Central memory CD8-positive, alpha-beta T cell (primary cell): Measurements from ENCODE around the gene GPR37L1.
"Not testable (repeated sequence)": the region's sequence is repeated elsewhere in the genome, so short reads cannot be mapped to it uniquely, and the experiment has no call there.

Source experiments
- ATAC-seq: fragments of 150-1000 bp; cut with Tn5 transposase; replicated peaks from 2 replicates; pipeline ENCODE4 v1.10.0; 2022; ENCODE audit warnings: mild to moderate bottlenecking, moderate FRiP score, moderate number of reproducible peaks; ENCODE audit not compliant: poor library complexity, severe bottlenecking; ENCODE audit errors: extremely low read depth
- DNase-seq, 2 donors: peaks; one replicate each; pipeline ENCODE4 v3.0.0; 2021; ENCODE audit warnings: low spot score in 2 of 2
- H3K27ac Mint-ChIP-seq: one replicate; pipeline ENCODE4 v1.8.0; 2022; ENCODE audit warnings: low read depth, mild to moderate bottlenecking, moderate library complexity, mixed read lengths
- H3K27me3 Mint-ChIP-seq: one replicate; pipeline ENCODE4 v1.8.0; 2022; ENCODE audit warnings: mixed read lengths
- H3K36me3 Mint-ChIP-seq: one replicate; pipeline ENCODE4 v1.8.0; 2022; ENCODE audit warnings: mild to moderate bottlenecking, moderate library complexity, mixed read lengths; ENCODE audit not compliant: insufficient read depth
- H3K4me1 Mint-ChIP-seq: one replicate; pipeline ENCODE4 v1.8.0; 2022; ENCODE audit warnings: mixed read lengths
- H3K4me3 Mint-ChIP-seq: one replicate; pipeline ENCODE4 v1.8.0; 2022; ENCODE audit warnings: mild to moderate bottlenecking, moderate library complexity, mixed read lengths
- H3K9me3 Mint-ChIP-seq: one replicate; pipeline ENCODE4 v1.8.0; 2022; ENCODE audit warnings: mixed read lengths

Gene GPR37L1

DNA sequence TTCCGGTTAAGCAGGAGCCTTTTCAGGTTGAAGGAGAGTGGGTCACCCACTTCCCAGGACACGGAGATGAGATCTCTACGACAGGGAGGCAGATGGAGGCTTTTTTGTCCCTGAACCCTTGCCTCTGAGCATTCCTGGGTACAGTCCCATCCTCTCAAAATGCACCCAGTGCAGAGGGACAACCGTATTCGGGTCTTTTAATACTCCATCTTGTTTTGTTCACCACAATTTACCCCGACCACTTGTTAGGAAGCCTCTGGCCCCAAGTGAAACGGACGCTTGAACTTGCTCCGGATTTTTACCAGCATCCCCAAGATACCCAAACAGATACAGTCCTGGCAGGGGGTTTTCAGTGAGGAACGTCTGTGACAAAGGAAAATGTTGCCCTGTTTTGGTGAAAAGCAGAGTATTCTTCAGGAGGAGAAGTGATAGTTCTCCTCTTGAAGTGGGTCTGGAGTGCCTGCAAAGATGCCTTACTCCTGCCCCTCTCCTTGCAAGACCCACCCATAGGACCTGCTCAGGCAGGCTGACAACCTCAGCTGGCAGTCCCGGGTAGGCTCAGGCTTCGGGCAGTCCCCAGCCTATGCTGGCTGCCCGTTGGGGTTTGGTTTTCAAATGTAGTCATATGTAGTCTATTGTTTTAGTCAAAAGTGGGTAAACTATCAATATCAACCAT is 22.5 kb downstream of the GPR37L1 start:
- Mint-ChIP-seq H3K27ac (peak overlapping the region; percentile 32), H3K36me3 (peaks cover 31% of the 10 kb centered on the region), H3K9me3 (no peaks in the 10 kb centered on the region), H3K4me3 (peak overlapping the region; percentile 96), H3K4me1 (peaks cover 17% of the 10 kb centered on the region), H3K27me3 (no peaks in the 10 kb centered on the region)
- ATAC-seq (peak; percentile 8), DNase-seq (no peak)

DNA sequence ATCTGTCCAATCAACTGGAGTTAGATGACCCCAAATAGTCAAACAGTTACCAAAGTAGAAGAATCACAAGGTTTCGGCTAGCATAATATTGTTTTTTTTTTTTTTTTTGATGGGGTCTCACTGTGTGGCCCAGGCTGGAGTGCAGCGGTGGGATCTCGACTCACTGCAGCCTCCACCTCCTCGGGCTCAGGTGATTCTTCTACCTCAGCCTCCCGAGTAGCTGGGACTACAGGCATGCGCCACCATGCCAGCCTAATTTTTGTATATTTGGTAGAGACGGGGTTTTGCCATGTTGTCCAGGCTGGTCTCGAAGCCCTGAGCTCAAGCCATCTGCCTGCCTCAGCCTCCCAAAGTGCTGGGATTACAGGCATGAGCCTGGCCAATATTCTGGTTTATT is 23.0 kb downstream of the GPR37L1 start:
- Mint-ChIP-seq H3K4me1 (peaks cover 19% of the 10 kb centered on the region), H3K4me3 (peak overlapping the region; percentile 96), H3K36me3 (peaks cover 36% of the 10 kb centered on the region)
- DNase-seq, ATAC-seq, H3K27me3 Mint-ChIP-seq, H3K9me3 Mint-ChIP-seq, H3K27ac Mint-ChIP-seq: not testable (repeated sequence)

DNA sequence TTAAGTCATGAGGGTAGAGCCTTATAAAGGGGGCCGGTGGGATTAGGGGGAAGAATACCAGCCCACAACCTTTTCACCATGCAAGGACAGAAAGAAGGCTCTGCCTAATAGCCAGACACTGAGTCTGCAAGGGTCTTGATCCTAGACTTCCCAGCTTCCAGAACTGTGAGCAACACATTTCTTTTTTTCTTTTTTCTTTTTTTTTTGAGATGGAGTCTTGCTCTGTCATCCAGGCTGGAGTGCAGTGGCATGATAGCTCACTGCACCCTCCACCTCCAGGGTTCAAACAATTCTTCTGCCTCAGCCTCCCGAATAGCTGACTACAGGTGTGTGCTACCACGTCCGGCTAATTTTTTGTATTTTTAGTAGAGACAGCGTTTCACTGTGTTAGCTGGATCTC is 23.6 kb downstream of the GPR37L1 start:
- Mint-ChIP-seq H3K4me1 (peaks cover 25% of the 10 kb centered on the region), H3K27ac (no peak overlapping the region), H3K9me3 (no peaks in the 10 kb centered on the region), H3K27me3 (no peaks in the 10 kb centered on the region), H3K36me3 (peaks cover 39% of the 10 kb centered on the region), H3K4me3 (no peak overlapping the region)
- no peak for DNase-seq
- ATAC-seq: no peak

DNA sequence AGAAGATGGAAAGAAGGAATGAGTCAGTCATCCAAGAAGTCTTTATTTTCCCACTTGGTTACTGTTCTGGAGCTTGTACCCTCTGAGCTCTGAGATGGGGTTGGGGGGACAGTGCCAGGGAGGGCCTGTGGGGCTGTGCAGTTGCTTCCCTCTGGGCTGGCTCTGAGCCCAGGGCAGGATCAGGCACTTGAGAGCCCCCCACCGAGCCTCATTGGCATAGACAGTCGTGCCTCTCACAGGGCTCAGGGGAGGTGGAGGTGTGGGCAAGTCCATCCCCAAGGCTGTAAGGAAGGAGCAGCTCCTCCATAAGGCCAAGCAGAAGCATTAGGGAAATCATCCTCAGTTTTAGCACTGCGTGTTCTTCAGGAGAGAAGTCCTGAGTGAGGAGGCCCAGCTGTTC is 24.3 kb downstream of the GPR37L1 start:
- H3K9me3 Mint-ChIP-seq: no peaks in the 10 kb centered on the region
- no peak overlapping the region for H3K27ac Mint-ChIP-seq
- ATAC-seq (no peak), DNase-seq (no peak)
- peaks cover 26% of the 10 kb centered on the region for H3K4me1 Mint-ChIP-seq
- peaks cover 43% of the 10 kb centered on the region for H3K36me3 Mint-ChIP-seq
- no peak overlapping the region for H3K4me3 Mint-ChIP-seq
- no peaks in the 10 kb centered on the region for H3K27me3 Mint-ChIP-seq

DNA sequence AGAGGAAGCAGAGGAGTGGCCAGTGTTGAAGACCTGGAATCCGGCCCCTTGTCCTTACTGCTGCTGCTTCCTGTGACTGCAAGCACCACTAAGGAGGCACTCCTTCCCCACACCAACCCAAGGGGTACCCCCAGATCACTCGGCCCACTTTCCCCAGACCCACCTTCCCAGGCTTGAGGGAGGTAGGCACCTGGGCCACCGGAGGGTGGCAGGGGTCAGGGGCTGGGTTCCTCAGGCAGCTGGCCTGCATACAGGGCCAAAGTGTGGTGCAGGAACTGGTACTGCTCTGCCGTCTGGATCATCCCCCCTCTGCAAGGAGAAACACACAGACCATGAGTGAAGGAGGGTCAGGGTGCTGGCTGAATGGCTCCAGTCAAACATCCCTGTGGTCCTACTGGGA is 25.7 kb downstream of the GPR37L1 start:
- Mint-ChIP-seq H3K9me3 (no peaks in the 10 kb centered on the region), H3K36me3 (peaks cover 53% of the 10 kb centered on the region), H3K4me3 (no peak overlapping the region)

DNA sequence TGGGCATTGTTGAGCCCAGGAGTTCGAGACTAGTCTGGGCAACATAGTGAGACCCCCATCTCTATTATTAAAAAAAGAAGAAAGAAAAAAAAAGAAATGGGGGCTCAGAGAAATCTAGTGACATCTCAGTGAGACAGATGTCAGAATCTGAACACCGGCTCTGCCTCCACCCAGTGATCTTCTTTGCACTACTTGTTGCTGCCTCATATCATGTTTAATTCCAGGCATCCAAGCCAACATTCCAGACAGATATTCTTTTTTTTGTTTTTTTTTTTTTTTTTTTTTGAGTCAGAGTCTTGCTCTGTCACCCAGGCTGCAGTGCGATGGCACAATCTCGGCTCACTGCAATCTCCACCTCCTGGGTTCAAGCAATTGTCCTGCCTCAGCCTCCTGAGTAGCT is 26.8 kb downstream of the GPR37L1 start:
- DNase-seq (no peak), ATAC-seq (no peak)
- H3K27me3 Mint-ChIP-seq: no peaks in the 10 kb centered on the region
- H3K27ac Mint-ChIP-seq: no peak overlapping the region
- H3K4me3 Mint-ChIP-seq: no peak overlapping the region
- H3K9me3 Mint-ChIP-seq: no peaks in the 10 kb centered on the region
- H3K4me1 Mint-ChIP-seq: peaks cover 24% of the 10 kb centered on the region
- peaks cover 59% of the 10 kb centered on the region for H3K36me3 Mint-ChIP-seq

More for the DNA sequence above, 25.7 kb downstream of the GPR37L1 start:
- no peak for ATAC-seq
- peaks cover 24% of the 10 kb centered on the region for H3K4me1 Mint-ChIP-seq
- H3K27ac Mint-ChIP-seq: no peak overlapping the region
- DNase-seq: no peak
- H3K27me3 Mint-ChIP-seq: no peaks in the 10 kb centered on the region

DNA sequence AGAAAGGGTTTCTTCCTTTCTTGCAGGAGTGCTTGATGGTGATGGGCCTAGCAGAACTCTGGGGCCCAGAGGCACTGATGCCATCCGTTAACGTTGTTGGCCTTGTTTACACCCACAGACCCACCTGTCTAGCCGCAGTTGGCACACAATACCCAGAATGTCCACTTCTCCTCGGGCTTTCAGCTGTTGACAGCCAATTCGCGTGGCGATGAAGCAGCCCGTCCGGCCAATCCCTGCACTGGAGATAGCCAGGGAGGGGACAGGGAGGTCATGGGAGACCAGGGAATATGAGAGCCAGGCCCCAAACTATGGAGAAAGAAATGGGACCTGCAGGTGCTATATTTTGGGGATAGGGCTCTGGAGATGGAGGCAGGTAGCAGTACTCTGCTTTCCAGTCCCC is 27.5 kb downstream of the GPR37L1 start:
- ATAC-seq (no peak), DNase-seq (no peak)
- peak overlapping the region; percentile 23 for H3K27ac Mint-ChIP-seq
- H3K9me3 Mint-ChIP-seq: no peaks in the 10 kb centered on the region
- H3K27me3 Mint-ChIP-seq: no peaks in the 10 kb centered on the region
- peaks cover 64% of the 10 kb centered on the region for H3K36me3 Mint-ChIP-seq
- peaks cover 27% of the 10 kb centered on the region for H3K4me1 Mint-ChIP-seq
- no peak overlapping the region for H3K4me3 Mint-ChIP-seq

DNA sequence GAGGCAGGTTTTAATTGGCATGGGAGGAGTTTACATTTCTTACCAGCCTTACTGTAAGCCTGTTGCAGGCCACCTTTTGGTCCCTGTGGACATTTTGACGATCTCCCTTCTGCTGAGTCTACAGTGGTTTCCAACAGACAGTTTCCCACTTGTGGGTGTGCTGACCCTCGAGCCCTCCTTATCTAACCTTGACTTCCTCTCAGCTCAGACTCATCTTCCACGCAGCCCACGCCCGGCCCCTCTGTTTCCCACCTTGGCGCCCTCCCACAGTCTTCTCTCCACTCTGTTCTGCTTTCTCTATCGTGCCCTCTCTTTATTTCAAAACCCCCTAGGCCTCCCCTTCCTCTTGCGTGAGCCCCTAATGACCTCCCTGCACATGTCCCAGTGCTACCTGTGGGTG is 27.9 kb downstream of the GPR37L1 start:
- ATAC-seq: no peak
- no peak for DNase-seq
- no peak overlapping the region for H3K4me3 Mint-ChIP-seq
- H3K27ac Mint-ChIP-seq: peak overlapping the region; percentile 23
- peaks cover 63% of the 10 kb centered on the region for H3K36me3 Mint-ChIP-seq
- H3K27me3 Mint-ChIP-seq: no peaks in the 10 kb centered on the region
- no peaks in the 10 kb centered on the region for H3K9me3 Mint-ChIP-seq
- H3K4me1 Mint-ChIP-seq: peaks cover 26% of the 10 kb centered on the region

DNA sequence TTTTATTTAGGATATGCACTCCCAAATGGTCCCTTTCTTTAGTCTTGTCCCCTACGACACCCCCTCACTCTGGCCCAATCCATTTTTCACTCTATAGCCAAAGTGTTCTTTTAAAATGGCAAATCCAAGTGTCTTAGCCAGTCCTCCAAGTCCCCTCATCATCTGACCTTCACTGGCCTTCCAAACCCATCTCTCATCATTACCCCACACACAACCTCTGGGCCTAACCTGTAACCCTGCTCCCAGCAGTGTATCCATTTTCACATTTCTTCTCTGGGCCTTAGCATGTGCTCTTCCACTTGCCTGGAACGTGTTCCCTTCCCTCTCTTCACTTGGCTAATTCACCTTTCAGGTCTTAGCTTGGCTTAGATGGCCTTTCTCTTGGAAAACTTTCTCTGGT is 28.3 kb downstream of the GPR37L1 start:
- Mint-ChIP-seq H3K4me3 (no peak overlapping the region), H3K4me1 (peaks cover 30% of the 10 kb centered on the region), H3K27me3 (no peaks in the 10 kb centered on the region), H3K9me3 (no peaks in the 10 kb centered on the region), H3K36me3 (peaks cover 64% of the 10 kb centered on the region), H3K27ac (peak overlapping the region; percentile 23)
- DNase-seq (no peak), ATAC-seq (no peak)

DNA sequence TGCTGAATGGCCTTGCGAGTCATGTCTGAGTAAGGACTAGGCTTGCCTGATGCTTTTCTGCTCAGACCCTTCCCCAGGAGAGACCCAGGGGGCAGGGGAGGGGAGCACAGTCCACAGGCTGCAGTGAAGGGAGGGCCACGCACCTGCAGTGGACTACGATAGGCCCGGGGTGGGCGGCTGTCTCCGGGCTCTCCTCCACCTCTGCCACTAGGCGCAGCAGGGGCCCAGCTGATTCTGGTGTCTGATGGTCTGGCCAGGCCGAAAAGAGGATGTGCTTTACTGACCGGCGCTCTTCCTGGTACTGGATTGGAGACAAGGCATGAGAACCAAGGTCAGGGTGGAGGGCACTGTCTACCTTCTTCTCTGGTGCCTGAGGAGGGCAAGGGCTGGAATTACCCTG is 29.7 kb downstream of the GPR37L1 start:
- DNase-seq (no peak), ATAC-seq (no peak)
- H3K27me3 Mint-ChIP-seq: no peaks in the 10 kb centered on the region
- H3K9me3 Mint-ChIP-seq: no peaks in the 10 kb centered on the region
- H3K36me3 Mint-ChIP-seq: peaks cover 61% of the 10 kb centered on the region
- no peak overlapping the region for H3K27ac Mint-ChIP-seq
- no peak overlapping the region for H3K4me3 Mint-ChIP-seq
- peaks cover 41% of the 10 kb centered on the region for H3K4me1 Mint-ChIP-seq

DNA sequence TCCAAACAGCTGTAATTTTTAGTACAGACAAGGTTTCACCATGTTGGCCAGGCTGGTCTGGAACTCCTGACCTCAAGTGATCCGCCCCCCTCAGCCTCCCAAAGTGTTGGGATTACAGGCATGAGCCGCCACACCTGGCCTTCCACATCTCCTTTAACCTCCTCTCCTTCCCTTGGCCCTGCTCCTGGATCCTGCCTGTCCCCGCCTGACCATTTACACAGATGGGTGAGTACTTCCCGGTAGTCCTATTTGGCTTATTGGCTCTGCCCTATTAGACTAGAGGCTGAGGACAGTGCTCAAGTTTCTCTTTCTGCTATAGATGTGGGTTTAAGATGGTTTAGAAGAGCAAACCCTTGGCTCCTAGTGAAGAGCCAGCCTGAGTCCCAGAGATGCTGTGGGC is 30.6 kb downstream of the GPR37L1 start:
- peaks cover 61% of the 10 kb centered on the region for H3K36me3 Mint-ChIP-seq
- ATAC-seq (no peak), DNase-seq (no peak)
- H3K4me3 Mint-ChIP-seq: no peak overlapping the region
- peak overlapping the region; percentile 66 for H3K27ac Mint-ChIP-seq
- no peaks in the 10 kb centered on the region for H3K27me3 Mint-ChIP-seq
- H3K4me1 Mint-ChIP-seq: peaks cover 50% of the 10 kb centered on the region
- no peaks in the 10 kb centered on the region for H3K9me3 Mint-ChIP-seq

DNA sequence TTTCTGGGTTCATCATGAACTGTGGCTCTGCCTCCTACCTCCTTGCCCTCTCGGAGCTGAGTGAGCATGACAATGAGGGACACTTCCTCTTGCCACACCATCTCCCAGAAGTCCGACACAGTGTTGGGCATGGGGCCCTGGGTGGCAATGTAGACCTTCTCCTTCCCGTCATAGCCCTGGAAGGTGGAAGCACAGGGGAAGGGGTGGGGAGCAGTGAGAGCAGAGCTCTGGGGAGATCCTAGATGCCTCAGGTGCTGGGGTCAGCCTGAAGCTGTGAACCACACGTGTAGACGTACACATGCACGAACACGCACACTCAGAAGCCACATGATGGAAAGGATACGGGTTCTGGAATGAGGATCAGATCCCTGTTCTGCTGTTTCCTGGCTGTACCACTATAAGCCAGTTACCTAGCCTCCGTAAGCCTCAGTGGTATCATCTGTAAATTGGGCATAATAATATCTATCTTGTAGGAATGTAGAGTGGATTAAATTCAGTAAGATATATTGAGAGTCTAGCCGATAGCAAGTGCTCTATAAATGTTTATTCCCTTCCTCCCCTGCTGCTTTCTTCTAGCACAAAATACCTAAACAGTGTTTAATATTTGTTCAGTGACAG is 31.5 kb downstream of the GPR37L1 start:
- DNase-seq (no peak), ATAC-seq (no peak)
- peak overlapping the region; percentile 49 for H3K4me3 Mint-ChIP-seq
- H3K27ac Mint-ChIP-seq: peak overlapping the region; percentile 82
- no peaks in the 10 kb centered on the region for H3K27me3 Mint-ChIP-seq
- peaks cover 61% of the 10 kb centered on the region for H3K36me3 Mint-ChIP-seq
- peaks cover 60% of the 10 kb centered on the region for H3K4me1 Mint-ChIP-seq
- H3K9me3 Mint-ChIP-seq: no peaks in the 10 kb centered on the region

DNA sequence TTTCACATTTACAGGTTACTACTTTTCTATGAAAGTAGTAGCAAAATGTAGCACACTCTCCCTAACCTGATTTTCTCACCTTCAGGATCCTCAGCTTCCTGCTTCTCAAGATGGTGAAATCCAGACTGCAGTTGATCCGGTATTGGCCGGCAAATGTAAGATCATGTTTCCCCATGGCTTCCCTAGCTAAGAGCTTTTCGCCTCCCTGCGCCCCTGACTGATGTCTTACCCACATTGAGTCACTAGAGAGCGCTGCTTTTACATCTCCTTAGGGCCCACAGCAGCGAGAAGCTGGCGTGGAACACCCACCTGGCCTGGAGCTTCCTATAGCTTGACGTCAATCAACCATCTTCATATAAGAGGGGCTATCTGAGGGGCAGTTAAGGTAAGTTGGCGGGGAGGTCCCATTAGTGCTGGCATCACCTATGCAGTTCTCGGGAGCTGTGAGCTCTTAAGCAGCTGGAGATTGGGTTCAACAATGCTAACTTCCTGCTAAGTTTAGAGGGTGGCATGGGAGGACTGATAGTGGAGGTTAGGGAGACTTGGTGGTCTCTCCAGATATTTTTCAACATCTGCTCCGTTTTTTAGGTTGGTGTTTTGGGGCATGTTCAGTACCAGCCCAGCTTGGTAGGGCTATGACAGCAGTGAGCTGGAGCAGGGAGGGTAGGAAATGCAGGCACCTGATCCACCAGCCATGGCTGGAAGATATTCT is 32.2 kb downstream of the GPR37L1 start:
- peak overlapping the region; percentile 49 for H3K4me3 Mint-ChIP-seq

More for the DNA sequence above, 32.2 kb downstream of the GPR37L1 start:
- DNase-seq: peak in 1 of 2 donors; percentile 51
- Mint-ChIP-seq H3K4me1 (peaks cover 67% of the 10 kb centered on the region), H3K27me3 (no peaks in the 10 kb centered on the region), H3K36me3 (peaks cover 62% of the 10 kb centered on the region), H3K27ac (peak overlapping the region; percentile 82), H3K9me3 (no peaks in the 10 kb centered on the region)
- ATAC-seq: peak; percentile 64
